HG02870 (cell line): ENCODE measurements around the gene ZBTB12.

Experiments used
- ATAC-seq: cut with Tn5 transposase; IDR thresholded peaks from one replicate; pipeline ENCODE4 v1.9.1; 2021; ENCODE audit warnings: mild to moderate bottlenecking, moderate library complexity; ENCODE audit not compliant: unreplicated experiment

ZBTB12 gene

GRCh38 chr6:31897612-31898382, 4.1 kb downstream of the ZBTB12 start, which contains the start of gene EHMT2:
EHMT2 (minus strand) TSS chr6:31897698; CDS start chr6:31897677, 21 bp downstream.
- peak; percentile 38 for ATAC-seq

GRCh38 chr6:31896856-31897611, 4.9 kb downstream of the ZBTB12 start:
- ATAC-seq, result no peak

- ATAC-seq, result no peak
Measured at GRCh38 chr6:31896493-31896855, 5.4 kb downstream of the ZBTB12 start.

GRCh38 chr6:31892821-31893220, 9.1 kb downstream of the ZBTB12 start:
- ATAC-seq, result no peak

GRCh38 chr6:31889331-31889972, 12.4 kb downstream of the ZBTB12 start:
- ATAC-seq, result no peak

GRCh38 chr6:31888276-31889258, 13.3 kb downstream of the ZBTB12 start:
- ATAC-seq, result no peak

- ATAC-seq, result no peak
Measured at GRCh38 chr6:31887173-31888007, 14.5 kb downstream of the ZBTB12 start.

GRCh38 chr6:31886541-31886991, 15.3 kb downstream of the ZBTB12 start:
- ATAC-seq, result no peak

- ATAC-seq, result no peak
Measured at GRCh38 chr6:31884528-31885035, 17.3 kb downstream of the ZBTB12 start.

- ATAC-seq, result no peak
Measured at GRCh38 chr6:31883676-31884075, 18.2 kb downstream of the ZBTB12 start.

- no peak for ATAC-seq
Measured at GRCh38 chr6:31882344-31882743, 19.5 kb downstream of the ZBTB12 start.

GRCh38 chr6:31881136-31881859, 20.6 kb downstream of the ZBTB12 start:
- no peak for ATAC-seq

- no peak for ATAC-seq
Measured at GRCh38 chr6:31880616-31881015, 21.3 kb downstream of the ZBTB12 start.

GRCh38 chr6:31879901-31880300, 22.0 kb downstream of the ZBTB12 start:
- no peak for ATAC-seq

GRCh38 chr6:31879143-31879542, 22.7 kb downstream of the ZBTB12 start:
- no peak for ATAC-seq

GRCh38 chr6:31878726-31879125, 23.2 kb downstream of the ZBTB12 start, which contains the start of gene SLC44A4:
SLC44A4 (minus strand) TSS chr6:31878997; CDS start chr6:31878980, 17 bp downstream.
- ATAC-seq, result no peak

GRCh38 chr6:31878222-31878621, 23.7 kb downstream of the ZBTB12 start:
- ATAC-seq, result no peak

GRCh38 chr6:31877651-31878161, 24.2 kb downstream of the ZBTB12 start:
- ATAC-seq, result no peak
